ENCODE measurements around the gene SLC7A6OS. TPM values are rescaled to one million over a fixed set of nuclear protein-coding genes. Genes with fewer than 3 reads are reported as not detected.

SLC7A6OS gene
- total and polyA plus RNA-seq, 2 experiments from 2014 or later: 8.5 to 15.8 TPM

- no peak for DNase-seq
- Histone ChIP-seq H3K79me2 (ENCODE audit: insufficient read depth) (no peaks in the 10 kb centered on the region), H3K4me2 (ENCODE audit: unreplicated experiment) (no peak overlapping the region), H3K36me3 (ENCODE audit: low read depth) (peaks cover 3% of the 10 kb centered on the region; the same call in 1 of the 2 replicates), H4K20me1 (ENCODE audit: insufficient read depth) (no peaks in the 10 kb centered on the region), H3K9me3 (ENCODE audit: low read depth) (no peaks in the 10 kb centered on the region), H3K4me1 (ENCODE audit: insufficient read depth) (no peaks in the 10 kb centered on the region), H3K9ac (no peak overlapping the region), H3K4me3 (no peak overlapping the region), H3K9me2 (ENCODE audit: insufficient read depth) (no peaks in the 10 kb centered on the region), H3K27ac (no peak overlapping the region), H3F3A (ENCODE audit: insufficient read depth) (no peaks in the 10 kb centered on the region), H3K27me3 (replicated peaks; ENCODE audit: insufficient read depth) (no peaks in the 10 kb centered on the region), H2AFZ (no peak overlapping the region)
- WGBS, 2 experiments (ENCODE audit: low coverage in 1 of 2, low lambda C conversion rate in 2 of 2, missing lambda C conversion rate in 2 of 2): 97% methylated on average over 9 to 10 of the region's 10 CpGs
- in situ Hi-C loops (cut with MboI): no loop called here
- TF ChIP-seq EZH2 (IDR thresholded peaks at IDR 0.05; ENCODE audit: insufficient read depth, poor library complexity, severe bottlenecking) (no peak), EZH2phosphoT487 (IDR thresholded peaks at IDR 0.05; ENCODE audit: insufficient read depth, low read depth) (no peak)
Measured at GRCh38 chr16:68350813-68351350, 40.1 kb upstream of the SLC7A6OS start.

DNA sequence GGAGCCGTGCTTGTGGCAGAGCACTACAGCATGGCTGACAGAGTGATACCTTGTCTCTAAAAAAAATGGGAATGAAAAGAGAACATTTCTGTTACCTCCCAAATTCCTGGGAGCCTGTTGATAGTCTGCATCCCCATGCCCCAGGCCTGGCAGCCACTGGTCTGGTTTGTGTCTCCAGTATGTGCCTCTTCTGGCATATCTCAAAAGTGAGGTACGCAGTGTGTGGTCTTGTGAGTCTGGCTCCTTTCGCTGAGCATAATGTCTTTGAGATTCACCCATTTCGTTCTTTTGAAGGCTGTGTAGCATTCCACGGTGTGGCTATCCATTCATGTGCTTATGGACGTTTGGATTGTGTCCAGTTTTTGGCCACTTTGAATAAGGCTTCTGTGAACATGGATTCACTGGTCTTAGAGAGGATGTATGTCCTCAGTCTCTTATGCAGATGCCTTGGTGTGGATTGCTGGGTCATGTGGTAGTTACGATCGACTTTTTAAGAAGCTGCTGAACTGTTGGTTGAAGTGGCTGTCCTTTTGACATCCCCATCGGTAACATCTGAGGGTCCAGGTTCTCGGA is 39.2 kb upstream of the SLC7A6OS start:
- Histone ChIP-seq H3K79me2 (ENCODE audit: insufficient read depth) (no peaks in the 10 kb centered on the region), H3K4me2 (ENCODE audit: unreplicated experiment) (no peak overlapping the region), H3F3A (ENCODE audit: insufficient read depth) (no peaks in the 10 kb centered on the region), H3K27me3 (replicated peaks; ENCODE audit: insufficient read depth) (no peaks in the 10 kb centered on the region), H3K9ac (no peak overlapping the region), H3K36me3 (ENCODE audit: low read depth) (peaks cover 3% of the 10 kb centered on the region; the same call in 1 of the 2 replicates), H3K9me2 (ENCODE audit: insufficient read depth) (no peaks in the 10 kb centered on the region), H2AFZ (no peak overlapping the region), H3K4me3 (no peak overlapping the region), H4K20me1 (ENCODE audit: insufficient read depth) (no peaks in the 10 kb centered on the region), H3K4me1 (ENCODE audit: insufficient read depth) (no peaks in the 10 kb centered on the region), H3K27ac (no peak overlapping the region), H3K9me3 (ENCODE audit: low read depth) (no peaks in the 10 kb centered on the region)
- in situ Hi-C loops (cut with MboI): no loop called here
- 91 to 93% methylated on average over 10 of the region's 10 CpGs for WGBS, 2 experiments (ENCODE audit: low coverage in 1 of 2, low lambda C conversion rate in 2 of 2, missing lambda C conversion rate in 2 of 2)
- no peak for DNase-seq
- TF ChIP-seq EZH2 (IDR thresholded peaks at IDR 0.05; ENCODE audit: insufficient read depth, poor library complexity, severe bottlenecking): no peak
- no peak for TF ChIP-seq EZH2phosphoT487 (IDR thresholded peaks at IDR 0.05; ENCODE audit: insufficient read depth, low read depth)

DNA sequence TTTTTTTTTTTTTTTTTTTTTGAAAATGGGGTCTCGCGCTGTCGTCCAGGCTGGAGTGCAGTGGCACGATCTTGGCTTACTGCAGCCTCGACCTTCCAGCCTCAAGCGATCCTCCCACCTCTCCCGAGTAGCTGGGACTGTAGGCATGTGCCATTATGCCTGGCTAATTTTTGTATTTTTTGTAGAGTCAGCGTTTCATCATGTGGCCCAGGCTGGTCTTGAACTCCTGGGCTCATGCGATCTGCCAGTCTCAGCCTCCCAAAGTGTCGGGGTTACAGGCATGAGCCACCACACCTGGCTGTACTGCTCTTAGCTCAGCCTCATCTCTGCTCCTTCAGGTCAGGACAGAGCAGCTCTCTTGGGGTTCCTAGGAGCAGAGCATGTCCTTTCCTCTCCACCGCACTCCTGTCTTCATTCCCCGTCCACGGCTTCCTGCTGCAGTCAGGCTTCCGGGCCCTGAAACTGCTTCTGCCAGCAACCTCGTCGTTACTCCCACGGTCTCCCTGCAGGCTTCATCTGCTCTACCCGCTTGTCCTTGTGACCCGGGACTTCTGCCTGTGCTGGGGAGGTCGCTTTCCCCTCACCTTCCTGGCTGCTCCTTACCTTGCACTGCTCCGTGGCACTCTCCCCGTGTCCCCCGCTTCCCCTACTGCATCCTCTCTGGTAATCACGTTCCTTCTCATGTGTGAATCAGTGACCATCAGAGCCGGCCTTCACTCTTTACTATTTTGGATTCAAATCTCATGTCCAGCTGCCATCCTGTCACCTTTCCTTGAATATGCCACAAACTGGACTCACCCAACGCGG is 38.1 kb upstream of the SLC7A6OS start:
- Histone ChIP-seq H3K9ac (no peak overlapping the region), H3K36me3 (ENCODE audit: low read depth) (peaks cover 3% of the 10 kb centered on the region; the same call in 1 of the 2 replicates), H3K4me1 (ENCODE audit: insufficient read depth) (no peaks in the 10 kb centered on the region), H3K4me3 (no peak overlapping the region), H3K79me2 (ENCODE audit: insufficient read depth) (no peaks in the 10 kb centered on the region), H2AFZ (no peak overlapping the region), H3K27me3 (replicated peaks; ENCODE audit: insufficient read depth) (no peaks in the 10 kb centered on the region), H4K20me1 (ENCODE audit: insufficient read depth) (no peaks in the 10 kb centered on the region), H3F3A (ENCODE audit: insufficient read depth) (no peaks in the 10 kb centered on the region), H3K27ac (no peak overlapping the region), H3K4me2 (ENCODE audit: unreplicated experiment) (no peak overlapping the region), H3K9me2 (ENCODE audit: insufficient read depth) (no peaks in the 10 kb centered on the region), H3K9me3 (ENCODE audit: low read depth) (no peaks in the 10 kb centered on the region)
- no peak for TF ChIP-seq EZH2 (IDR thresholded peaks at IDR 0.05; ENCODE audit: insufficient read depth, poor library complexity, severe bottlenecking)
- TF ChIP-seq EZH2phosphoT487 (IDR thresholded peaks at IDR 0.05; ENCODE audit: insufficient read depth, low read depth): no peak
- in situ Hi-C loops (cut with MboI): no loop called here
- DNase-seq: no peak
- WGBS, 2 experiments (ENCODE audit: low coverage in 1 of 2, low lambda C conversion rate in 2 of 2, missing lambda C conversion rate in 2 of 2): 92 to 93% methylated on average over 25 to 27 of the region's 27 CpGs

DNA sequence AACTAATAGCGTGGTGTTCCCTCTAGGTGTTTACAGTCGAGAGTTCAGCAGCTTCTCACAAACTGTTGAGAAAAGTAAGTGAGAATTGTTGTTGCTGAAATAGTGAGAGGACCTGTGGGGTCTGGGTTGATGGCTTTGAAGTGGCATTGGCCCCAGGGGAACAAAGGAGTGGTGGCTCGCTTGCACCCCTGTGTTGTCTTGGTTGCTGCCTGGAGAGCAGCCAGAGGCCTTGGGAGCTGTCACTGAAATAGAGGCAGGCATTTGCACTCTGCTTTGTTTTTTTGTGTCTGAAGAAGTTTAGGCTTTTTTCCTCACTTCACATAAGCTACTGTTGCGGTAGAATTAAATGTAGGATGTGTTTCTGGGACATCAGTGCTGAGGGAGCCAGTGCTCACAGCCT is 36.9 kb upstream of the SLC7A6OS start:
- in situ Hi-C loops (cut with MboI): no loop called here
- 92 to 99% methylated on average over 4 of the region's 4 CpGs for WGBS, 2 experiments (ENCODE audit: low coverage in 1 of 2, low lambda C conversion rate in 2 of 2, missing lambda C conversion rate in 2 of 2)

More for the DNA sequence above, 36.9 kb upstream of the SLC7A6OS start:
- H3K4me1 ChIP-seq (ENCODE audit: insufficient read depth): no peaks in the 10 kb centered on the region
- no peaks in the 10 kb centered on the region for H3F3A ChIP-seq (ENCODE audit: insufficient read depth)
- H3K9me3 ChIP-seq (ENCODE audit: low read depth): no peaks in the 10 kb centered on the region
- no peak overlapping the region for H3K27ac ChIP-seq
- DNase-seq: no peak
- H4K20me1 ChIP-seq (ENCODE audit: insufficient read depth): no peaks in the 10 kb centered on the region
- no peaks in the 10 kb centered on the region for H3K79me2 ChIP-seq (ENCODE audit: insufficient read depth)
- H3K4me2 ChIP-seq (ENCODE audit: unreplicated experiment): no peak overlapping the region
- TF ChIP-seq EZH2 (IDR thresholded peaks at IDR 0.05; ENCODE audit: insufficient read depth, poor library complexity, severe bottlenecking) (no peak), EZH2phosphoT487 (IDR thresholded peaks at IDR 0.05; ENCODE audit: insufficient read depth, low read depth) (no peak)
- H3K9ac ChIP-seq: no peak overlapping the region
- peaks cover 3% of the 10 kb centered on the region; the same call in 1 of the 2 replicates for H3K36me3 ChIP-seq (ENCODE audit: low read depth)
- H3K9me2 ChIP-seq (ENCODE audit: insufficient read depth): no peaks in the 10 kb centered on the region
- no peak overlapping the region for H2AFZ ChIP-seq
- H3K4me3 ChIP-seq: no peak overlapping the region
- H3K27me3 ChIP-seq (replicated peaks; ENCODE audit: insufficient read depth): no peaks in the 10 kb centered on the region
